HepG2 (cell line): Measurements from ENCODE around the gene TNFSF12. TPM values are rescaled to one million over a fixed set of nuclear protein-coding genes. Genes with fewer than 3 reads are reported as not detected.

ENCODE experiments used
- ATAC-seq: fragments of 200-7000 bp; cut with Tn5 transposase; 3 replicates; pipeline ENCODE4 v1.9.1; 2020; ENCODE audit warnings: mild to moderate bottlenecking, moderate library complexity
- BruUV-seq: library from RNA; stranded (reverse); fragments of 400-500 nt; replicated peaks from 2 replicates; lab custom pipeline; 2021; lab: Mats Ljungman, UMichigan
- CTCF ChIA-PET: fragments of 300-600 bp; formaldehyde crosslinking; extraction: SDS; loops from one replicate; lab custom pipeline; 2021; ENCODE audit warnings: low total read pairs, inconsistent platforms, low intra/inter-chr PET ratio; lab: Yijun Ruan, JAX
- POLR2A ChIA-PET: fragments of 350-600 bp; sonication (Branson Sonifier 250); formaldehyde crosslinking; loops from one replicate; lab custom pipeline; 2020; ENCODE audit warnings: antibody characterized with exemption, inconsistent platforms; lab: Yijun Ruan, JAX
- DNase-seq: peaks from one replicate; pipeline ENCODE4 v3.0.0-alpha.2; 2015; ENCODE audit warnings: low spot score
- FAIRE-seq: peaks from 3 replicates; lab custom pipeline; 2011; peaks lifted over from hg19 to GRCh38; lab: Jason Lieb, UNC
- H2AFZ ChIP-seq: one replicate; pipeline ENCODE4 v1.6.1; 2011; ENCODE audit warnings: low read length, inconsistent platforms
- H3K27ac ChIP-seq: fragments of 300-600 bp; 3 replicates; pipeline ENCODE4 v1.8.0; 2011; ENCODE audit warnings: mixed run types, mild to moderate bottlenecking, mixed read lengths, low read length, inconsistent platforms; ENCODE audit not compliant: insufficient read depth; ENCODE audit errors: extremely low read length
- H3K27me3 ChIP-seq, 2 experiments: fragments of 200-600 bp in 1 of 2; 2 replicates in 1 of 2; 3 replicates in 1 of 2; pipeline versions ENCODE4 v1.6.0 to v1.8.0; 2011; ENCODE audit warnings: low read length in 2 of 2, mild to moderate bottlenecking in 2 of 2, moderate library complexity in 2 of 2, inconsistent platforms in 1 of 2; ENCODE audit not compliant: insufficient read depth in 2 of 2, control insufficient read depth in 1 of 2
- H3K36me3 ChIP-seq, 2 experiments: fragments of 200-600 bp in 1 of 2; replicated peaks in 1 of 2; 2 replicates in 1 of 2; 3 replicates in 1 of 2; pipeline versions ENCODE4 v1.5.1 to v1.8.0; 2011; ENCODE audit warnings: low read length in 2 of 2, inconsistent platforms in 1 of 2; ENCODE audit not compliant: insufficient read depth in 2 of 2, control insufficient read depth in 1 of 2
- H3K4me1 ChIP-seq: 2 replicates; pipeline ENCODE4 v1.5.1; 2012; ENCODE audit warnings: low read length, inconsistent platforms; ENCODE audit not compliant: insufficient read depth
- H3K4me2 ChIP-seq: 2 replicates; pipeline ENCODE4 v1.6.0; 2011; ENCODE audit warnings: low read depth, low read length, inconsistent platforms
- H3K4me3 ChIP-seq, 3 experiments: fragments of 200-600 bp in 1 of 3; sonication (generic), shearing (Covaris generic) in 1 of 3; replicated peaks in 1 of 3; 2 replicates each; pipeline ENCODE4 v1.5.1; 2011 to 2016; ENCODE audit warnings: low read length in 3 of 3, inconsistent platforms in 2 of 3, low read depth in 2 of 3, mild to moderate bottlenecking in 2 of 3, control low read depth in 1 of 3, mixed read lengths in 1 of 3; ENCODE audit not compliant: insufficient read depth in 1 of 3
- H3K79me2 ChIP-seq: one replicate; pipeline ENCODE4 v1.6.1; 2011; ENCODE audit warnings: low read length, inconsistent platforms; ENCODE audit not compliant: insufficient read depth
- H3K9ac ChIP-seq: 2 replicates; pipeline ENCODE4 v1.6.0; 2011; ENCODE audit warnings: mild to moderate bottlenecking, low read depth, low read length, inconsistent platforms; ENCODE audit not compliant: insufficient read depth
- H3K9me3 ChIP-seq: 2 replicates; pipeline ENCODE4 v1.5.1; 2012; ENCODE audit warnings: mild to moderate bottlenecking, low read length
- H4K20me1 ChIP-seq: 2 replicates; pipeline ENCODE4 v1.6.0; 2011; ENCODE audit warnings: inconsistent platforms, mild to moderate bottlenecking, low read length, moderate library complexity; ENCODE audit not compliant: insufficient read depth
- AGO2 ChIP-seq: fragments of 200-400 bp; formaldehyde crosslinking; optimal IDR thresholded peaks from 2 replicates; pipeline ENCODE3; 2017; ENCODE audit warnings: mild to moderate bottlenecking, low read depth, low read length, moderate library complexity
- MIER3 ChIP-seq: IDR thresholded peaks from 2 replicates; pipeline ENCODE4 v1.6.1; 2016; ENCODE audit warnings: missing compliant biosample characterization, borderline replicate concordance
- PCBP1 ChIP-seq: fragments of 200-400 bp; formaldehyde crosslinking; IDR thresholded peaks from 2 replicates; pipeline ENCODE4 v1.6.1; 2017; ENCODE audit warnings: mild to moderate bottlenecking, low read depth, low read length, borderline replicate concordance
- PRPF4 ChIP-seq: fragments of 200-400 bp; formaldehyde crosslinking; IDR thresholded peaks from 2 replicates; pipeline ENCODE4 v1.6.1; 2016; ENCODE audit warnings: low read length, low read depth; ENCODE audit not compliant: poor library complexity, severe bottlenecking
- RAD21 ChIP-seq: fragments of 450-650 bp; formaldehyde crosslinking; IDR thresholded peaks from 2 replicates; pipeline ENCODE4 v1.5.0; 2020; ENCODE audit warnings: mild to moderate bottlenecking
- SMC3 ChIP-seq: IDR thresholded peaks from 2 replicates; pipeline ENCODE4 v1.6.1; 2011; ENCODE audit warnings: low read length, improper control_type of control experiment
- STAG1 ChIP-seq: sonication (generic); formaldehyde crosslinking; IDR thresholded peaks from 2 replicates; pipeline ENCODE4 v1.4.0; 2020; ENCODE audit warnings: missing genetic modification reagents
- TMF1 ChIP-seq: sonication (generic); formaldehyde crosslinking; IDR thresholded peaks from 2 replicates; pipeline ENCODE4 v1.8.1; 2022; ENCODE audit warnings: low read depth, missing genetic modification reagents
- TOPORS ChIP-seq: sonication (generic); formaldehyde crosslinking; IDR thresholded peaks from 2 replicates; pipeline ENCODE4 v1.8.0; 2023; ENCODE audit warnings: mild to moderate bottlenecking, missing genetic modification reagents
- ZBTB38 ChIP-seq: sonication (generic); formaldehyde crosslinking; IDR thresholded peaks from 2 replicates; pipeline ENCODE4 v1.5.1; 2020; ENCODE audit warnings: mild to moderate bottlenecking, missing genetic modification reagents
- WGBS: methylation state at CpG from one replicate; pipeline ENCODE4 v1.1.6; 2017; ENCODE audit warnings: low lambda C conversion rate; 5-methylcytosine and 5-hydroxymethylcytosine counted together
- in situ Hi-C: cut with HindIII; loops from 2 replicates; pipeline ENCODE4 v1.10.0; 2017; ENCODE audit warnings: low pct_unique_long_range_greater_than_20kb; ENCODE audit not compliant: extremely low pct_ligation_motif_present
- intact Hi-C: fragments of 100-400 bp; cut with micrococcal nuclease; formaldehyde crosslinking; loops from one replicate; pipeline ENCODE4 v1.10.0; 2022; ENCODE audit not compliant: unreplicated experiment
- polyA plus RNA-seq, 8 experiments: library from polyadenylated mRNA; depleted of rRNA in 3 of 8; stranded (reverse) in 7 of 8; unstranded in 1 of 8; fragments of >200 nt; fragmentation: Illumina TruSeq in 4 of 8; extraction: Trizol in 4 of 8; gene quantifications; 2 replicates each; pipeline versions ENCODE4 v1.2.1 to v1.2.3, GENCODE V29; 2011 to 2016; ENCODE audit warnings: low read depth in 4 of 8, missing spikeins in 1 of 8, mixed read lengths in 1 of 8; ENCODE audit not compliant: insufficient read depth in 1 of 8
- total RNA-seq, 5 experiments: library from RNA; depleted of rRNA; stranded (reverse); fragments of >200 nt; fragmentation: Illumina TruSeq; extraction: Trizol; gene quantifications; 2 replicates each; pipeline ENCODE4 v1.2.3, GENCODE V29; 2016; ENCODE audit warnings: low read depth in 1 of 5
- TF ChIP-seq, protein P1 (sequence below): sonication (generic); formaldehyde crosslinking; IDR thresholded peaks from 2 replicates; pipeline ENCODE4 v1.4.0; 2020; ENCODE audit warnings: missing genetic modification reagents
- TF ChIP-seq, protein P2 (sequence below): sonication (generic); formaldehyde crosslinking; IDR thresholded peaks from 2 replicates; pipeline ENCODE4 v1.5.0; 2020; ENCODE audit warnings: mild to moderate bottlenecking, missing genetic modification reagents, moderate library complexity
- TF ChIP-seq, protein P3 (sequence below): sonication (generic); formaldehyde crosslinking; IDR thresholded peaks from 2 replicates; pipeline ENCODE4 v1.4.0; 2020; ENCODE audit warnings: missing genetic modification reagents, mild to moderate bottlenecking, borderline replicate concordance

Gene TNFSF12
- total and polyA plus RNA-seq, 2 of the 13 experiments (the other 11 are each of a cell fraction or from before 2014, with no cell fraction given), result 0.93 to 7.2 TPM

DNA sequence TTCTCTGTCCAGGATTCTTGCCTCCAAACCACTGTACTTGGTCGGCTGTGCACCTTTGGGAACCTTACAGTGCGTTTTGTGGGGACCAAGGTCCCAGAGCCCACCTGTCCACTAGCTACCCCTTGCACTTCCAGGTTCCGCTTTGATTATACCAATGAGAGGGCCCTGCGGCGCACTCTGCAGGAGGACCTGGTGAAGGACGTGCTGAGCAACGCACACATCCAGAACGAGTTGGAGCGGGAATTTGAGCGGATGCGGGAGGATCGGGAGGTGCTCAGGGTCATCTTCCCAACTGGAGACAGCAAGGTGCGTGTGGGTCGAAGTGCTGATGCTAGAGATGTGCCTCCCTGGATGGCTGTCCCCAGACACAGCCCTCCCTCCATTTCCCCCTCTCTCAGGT is 45.9 kb upstream of the TNFSF12 start:
- DNase-seq, result no peak
- FAIRE-seq, result no peak
- H3K4me3 ChIP-seq, result no peak overlapping the region
- 93% methylated on average over 14 of the region's 14 CpGs for WGBS
- peak; percentile 64 for ATAC-seq
- ChIA-PET CTCF (interaction anchor here (0.8 kb wide), 1 partner anchor 67 kb away, joined by 3 read pairs; no protein-coding TSS in a partner anchor), POLR2A (no interaction called here)
- no peaks in the 10 kb centered on the region for H3K79me2 ChIP-seq
- H4K20me1 ChIP-seq, result no peaks in the 10 kb centered on the region
- no peak overlapping the region for H3K9ac ChIP-seq
- no peaks in the 10 kb centered on the region for H3K4me1 ChIP-seq
- H3K27ac ChIP-seq, result no peak overlapping the region
- no peak overlapping the region for H2AFZ ChIP-seq
- in situ Hi-C loops, result no loop called here
- TF ChIP-seq, protein P1, sequence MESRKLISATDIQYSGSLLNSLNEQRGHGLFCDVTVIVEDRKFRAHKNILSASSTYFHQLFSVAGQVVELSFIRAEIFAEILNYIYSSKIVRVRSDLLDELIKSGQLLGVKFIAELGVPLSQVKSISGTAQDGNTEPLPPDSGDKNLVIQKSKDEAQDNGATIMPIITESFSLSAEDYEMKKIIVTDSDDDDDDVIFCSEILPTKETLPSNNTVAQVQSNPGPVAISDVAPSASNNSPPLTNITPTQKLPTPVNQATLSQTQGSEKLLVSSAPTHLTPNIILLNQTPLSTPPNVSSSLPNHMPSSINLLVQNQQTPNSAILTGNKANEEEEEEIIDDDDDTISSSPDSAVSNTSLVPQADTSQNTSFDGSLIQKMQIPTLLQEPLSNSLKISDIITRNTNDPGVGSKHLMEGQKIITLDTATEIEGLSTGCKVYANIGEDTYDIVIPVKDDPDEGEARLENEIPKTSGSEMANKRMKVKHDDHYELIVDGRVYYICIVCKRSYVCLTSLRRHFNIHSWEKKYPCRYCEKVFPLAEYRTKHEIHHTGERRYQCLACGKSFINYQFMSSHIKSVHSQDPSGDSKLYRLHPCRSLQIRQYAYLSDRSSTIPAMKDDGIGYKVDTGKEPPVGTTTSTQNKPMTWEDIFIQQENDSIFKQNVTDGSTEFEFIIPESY (CRISPR knock-in tag), result peak; percentile 95
- TF ChIP-seq RAD21 (CRISPR knock-in tag) (peak; percentile 50; the same call in 1 of the 2 replicates), TOPORS (CRISPR knock-in tag) (no peak), PCBP1 (no peak), PRPF4 (peak; percentile 37), MIER3 (CRISPR knock-in tag) (no peak), ZBTB38 (CRISPR knock-in tag) (peak; percentile 96), AGO2 (peak; percentile 55), STAG1 (CRISPR knock-in tag) (peak; percentile 75), SMC3 (peak; percentile 54), TMF1 (CRISPR knock-in tag) (no peak)
- TF ChIP-seq, protein P2, sequence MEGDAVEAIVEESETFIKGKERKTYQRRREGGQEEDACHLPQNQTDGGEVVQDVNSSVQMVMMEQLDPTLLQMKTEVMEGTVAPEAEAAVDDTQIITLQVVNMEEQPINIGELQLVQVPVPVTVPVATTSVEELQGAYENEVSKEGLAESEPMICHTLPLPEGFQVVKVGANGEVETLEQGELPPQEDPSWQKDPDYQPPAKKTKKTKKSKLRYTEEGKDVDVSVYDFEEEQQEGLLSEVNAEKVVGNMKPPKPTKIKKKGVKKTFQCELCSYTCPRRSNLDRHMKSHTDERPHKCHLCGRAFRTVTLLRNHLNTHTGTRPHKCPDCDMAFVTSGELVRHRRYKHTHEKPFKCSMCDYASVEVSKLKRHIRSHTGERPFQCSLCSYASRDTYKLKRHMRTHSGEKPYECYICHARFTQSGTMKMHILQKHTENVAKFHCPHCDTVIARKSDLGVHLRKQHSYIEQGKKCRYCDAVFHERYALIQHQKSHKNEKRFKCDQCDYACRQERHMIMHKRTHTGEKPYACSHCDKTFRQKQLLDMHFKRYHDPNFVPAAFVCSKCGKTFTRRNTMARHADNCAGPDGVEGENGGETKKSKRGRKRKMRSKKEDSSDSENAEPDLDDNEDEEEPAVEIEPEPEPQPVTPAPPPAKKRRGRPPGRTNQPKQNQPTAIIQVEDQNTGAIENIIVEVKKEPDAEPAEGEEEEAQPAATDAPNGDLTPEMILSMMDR, result peak; percentile 64
- TF ChIP-seq, protein P3, sequence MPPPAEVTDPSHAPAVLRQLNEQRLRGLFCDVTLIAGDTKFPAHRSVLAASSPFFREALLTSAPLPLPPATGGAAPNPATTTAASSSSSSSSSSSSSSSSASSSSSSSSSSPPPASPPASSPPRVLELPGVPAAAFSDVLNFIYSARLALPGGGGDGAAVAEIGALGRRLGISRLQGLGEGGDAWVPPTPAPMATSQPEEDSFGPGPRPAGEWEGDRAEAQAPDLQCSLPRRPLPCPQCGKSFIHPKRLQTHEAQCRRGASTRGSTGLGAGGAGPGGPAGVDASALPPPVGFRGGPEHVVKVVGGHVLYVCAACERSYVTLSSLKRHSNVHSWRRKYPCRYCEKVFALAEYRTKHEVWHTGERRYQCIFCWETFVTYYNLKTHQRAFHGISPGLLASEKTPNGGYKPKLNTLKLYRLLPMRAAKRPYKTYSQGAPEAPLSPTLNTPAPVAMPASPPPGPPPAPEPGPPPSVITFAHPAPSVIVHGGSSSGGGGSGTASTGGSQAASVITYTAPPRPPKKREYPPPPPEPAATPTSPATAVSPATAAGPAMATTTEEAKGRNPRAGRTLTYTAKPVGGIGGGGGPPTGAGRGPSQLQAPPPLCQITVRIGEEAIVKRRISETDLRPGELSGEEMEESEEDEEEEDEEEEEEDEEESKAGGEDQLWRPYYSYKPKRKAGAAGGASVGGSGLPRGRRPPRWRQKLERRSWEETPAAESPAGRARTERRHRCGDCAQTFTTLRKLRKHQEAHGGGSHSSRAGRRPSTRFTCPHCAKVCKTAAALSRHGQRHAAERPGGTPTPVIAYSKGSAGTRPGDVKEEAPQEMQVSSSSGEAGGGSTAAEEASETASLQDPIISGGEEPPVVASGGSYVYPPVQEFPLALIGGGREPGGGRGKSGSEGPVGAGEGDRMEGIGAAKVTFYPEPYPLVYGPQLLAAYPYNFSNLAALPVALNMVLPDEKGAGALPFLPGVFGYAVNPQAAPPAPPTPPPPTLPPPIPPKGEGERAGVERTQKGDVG (CRISPR knock-in tag), result peak; percentile 54; the same call in 1 of the 2 replicates
- TF ChIP-seq, all 625 proteins: peak for 9
- Histone ChIP-seq H3K36me3 (peaks cover 46 to 81% of the 10 kb centered on the region in 2 experiments), H3K9me3 (no peaks in the 10 kb centered on the region), H3K27me3 (no peaks in the 10 kb centered on the region), H3K4me2 (no peak overlapping the region)
- BruUV-seq, result no TSS peak
- intact Hi-C loops, result loop anchor here (5.0 kb wide), 1 partner anchor 146 kb away; the partner anchor contains the start of gene TMEM95
